ENCODE results near the gene ESYT2. TPM values are rescaled to one million over a fixed set of nuclear protein-coding genes. Genes with fewer than 3 reads are reported as not detected.

Gene ESYT2
- polyA plus RNA-seq, 4 donors, result 10.0 to 37.9 (median 21.2) TPM

DNA sequence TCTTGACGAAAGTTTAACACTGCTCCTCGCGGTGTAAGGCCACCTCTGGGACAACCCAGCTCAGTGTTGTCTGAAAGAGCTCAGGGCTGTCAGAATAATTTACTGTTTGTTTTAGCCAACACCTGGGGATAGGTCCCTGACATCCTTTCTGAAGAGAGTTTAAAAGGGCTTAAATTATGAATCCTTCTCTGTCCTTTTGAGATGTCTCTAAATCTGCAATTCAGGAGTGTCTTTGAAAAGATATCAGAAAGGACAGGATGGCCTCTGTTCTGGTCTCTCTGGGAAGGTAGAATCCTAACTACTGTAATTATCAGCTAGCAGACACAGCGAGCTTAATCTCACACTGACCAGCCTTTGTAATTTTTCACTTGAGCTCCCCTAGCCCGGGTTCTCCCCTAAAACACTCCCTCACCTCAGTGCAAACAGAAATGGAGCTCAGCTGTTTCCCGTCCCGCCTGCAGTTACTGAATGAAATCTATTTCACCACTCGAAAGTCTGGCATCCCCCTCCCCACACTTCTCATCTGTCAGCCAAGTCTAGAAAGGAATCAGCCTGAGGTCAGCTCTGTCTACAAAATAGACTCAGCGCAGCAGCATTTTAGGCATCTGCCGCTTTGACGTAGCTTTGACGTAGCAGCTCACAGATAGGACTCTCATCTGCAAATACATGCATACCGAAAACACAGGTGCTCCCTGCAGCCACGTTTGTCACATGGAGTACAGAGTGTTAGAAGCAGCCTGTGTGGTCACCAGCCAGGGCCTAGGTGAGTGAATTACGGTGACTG, 31.9 kb upstream of the ESYT2 start:
- Histone ChIP-seq H3K4me1 (ENCODE audit: control insufficient read depth in 3 of 3, insufficient read depth in 2 of 3, low read depth in 1 of 3, low read length in 2 of 3) (peaks cover 0 to 27% (median 8%) of the 10 kb centered on the region in 3 donors), H3K27ac (ENCODE audit: low read depth in 1 of 3, low read length in 2 of 3) (no peak overlapping the region), H3K4me3 (ENCODE audit: low read depth in 1 of 3, low read length in 3 of 3) (no peak overlapping the region), H3K36me3 (ENCODE audit: control insufficient read depth in 3 of 3, insufficient read depth in 2 of 3, low read depth in 1 of 3, low read length in 3 of 3) (peaks cover 0 to 8% (median 0%) of the 10 kb centered on the region in 3 donors), H3K27me3 (ENCODE audit: control insufficient read depth in 3 of 3, insufficient read depth in 3 of 3, low read length in 3 of 3) (no peaks in the 10 kb centered on the region), H3K9me3 (ENCODE audit: control insufficient read depth in 2 of 2, insufficient read depth in 1 of 2, low read depth in 1 of 2, low read length in 1 of 2) (peaks cover 0 to 3% of the 10 kb centered on the region in 2 donors)
- FAIRE-seq (no peak), DNase-seq (no peak)
- WGBS, 3 donors, result 73 to 79% (median 75%) methylated on average over 15 of the region's 15 CpGs

DNA sequence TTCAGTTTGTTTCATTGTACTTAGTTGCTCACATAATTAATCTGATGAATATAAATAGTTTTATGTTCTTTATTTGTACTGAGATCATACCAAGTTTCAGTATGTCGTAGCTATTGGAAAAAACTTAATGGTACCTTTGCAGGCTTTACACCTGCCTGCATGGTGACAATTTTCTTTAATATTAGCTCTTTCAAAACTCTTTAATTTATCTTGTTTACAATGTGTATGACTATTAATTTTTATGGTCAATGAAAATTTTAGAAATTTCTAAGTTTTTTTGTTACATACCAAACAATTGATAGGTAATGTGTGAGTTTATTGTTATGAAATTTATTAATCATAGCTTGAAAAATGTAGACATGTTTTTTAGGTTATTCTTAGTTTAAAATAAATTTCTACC, 31.1 kb upstream of the ESYT2 start:
- H3K27ac ChIP-seq (ENCODE audit: low read depth in 1 of 3, low read length in 2 of 3), result no peak overlapping the region
- FAIRE-seq, result no peak

GRCh38 chr7:158858592-158859503, 29.5 kb upstream of the ESYT2 start:
- Histone ChIP-seq H3K36me3 (ENCODE audit: control insufficient read depth in 3 of 3, insufficient read depth in 2 of 3, low read depth in 1 of 3, low read length in 3 of 3) (peaks cover 0 to 8% (median 0%) of the 10 kb centered on the region in 3 donors), H3K9me3 (ENCODE audit: control insufficient read depth in 2 of 2, insufficient read depth in 1 of 2, low read depth in 1 of 2, low read length in 1 of 2) (peaks cover 0 to 3% of the 10 kb centered on the region in 2 donors), H3K4me1 (ENCODE audit: control insufficient read depth in 3 of 3, insufficient read depth in 2 of 3, low read depth in 1 of 3, low read length in 2 of 3) (peaks cover 0 to 6% (median 0%) of the 10 kb centered on the region in 3 donors), H3K27ac (ENCODE audit: low read depth in 1 of 3, low read length in 2 of 3) (peak overlapping the region in 2 of 3 donors; percentile 28 to 68), H3K4me3 (ENCODE audit: low read depth in 1 of 3, low read length in 3 of 3) (no peak overlapping the region), H3K27me3 (ENCODE audit: control insufficient read depth in 3 of 3, insufficient read depth in 3 of 3, low read length in 3 of 3) (no peaks in the 10 kb centered on the region)
- no peak for FAIRE-seq
- peak in 1 of 2 donors; percentile 56 for DNase-seq
- 72 to 82% (median 79%) methylated on average over 5 of the region's 5 CpGs for WGBS, 3 donors

More for the DNA sequence above, 31.1 kb upstream of the ESYT2 start:
- Histone ChIP-seq H3K36me3 (ENCODE audit: control insufficient read depth in 3 of 3, insufficient read depth in 2 of 3, low read depth in 1 of 3, low read length in 3 of 3) (peaks cover 0 to 8% (median 0%) of the 10 kb centered on the region in 3 donors), H3K9me3 (ENCODE audit: control insufficient read depth in 2 of 2, insufficient read depth in 1 of 2, low read depth in 1 of 2, low read length in 1 of 2) (peaks cover 0 to 3% of the 10 kb centered on the region in 2 donors), H3K4me1 (ENCODE audit: control insufficient read depth in 3 of 3, insufficient read depth in 2 of 3, low read depth in 1 of 3, low read length in 2 of 3) (peaks cover 0 to 20% (median 6%) of the 10 kb centered on the region in 3 donors), H3K27me3 (ENCODE audit: control insufficient read depth in 3 of 3, insufficient read depth in 3 of 3, low read length in 3 of 3) (no peaks in the 10 kb centered on the region), H3K4me3 (ENCODE audit: low read depth in 1 of 3, low read length in 3 of 3) (no peak overlapping the region)
- 83 to 93% (median 91%) methylated on average over 1 of the region's 1 CpG for WGBS, 3 donors
- DNase-seq, result no peak

DNA sequence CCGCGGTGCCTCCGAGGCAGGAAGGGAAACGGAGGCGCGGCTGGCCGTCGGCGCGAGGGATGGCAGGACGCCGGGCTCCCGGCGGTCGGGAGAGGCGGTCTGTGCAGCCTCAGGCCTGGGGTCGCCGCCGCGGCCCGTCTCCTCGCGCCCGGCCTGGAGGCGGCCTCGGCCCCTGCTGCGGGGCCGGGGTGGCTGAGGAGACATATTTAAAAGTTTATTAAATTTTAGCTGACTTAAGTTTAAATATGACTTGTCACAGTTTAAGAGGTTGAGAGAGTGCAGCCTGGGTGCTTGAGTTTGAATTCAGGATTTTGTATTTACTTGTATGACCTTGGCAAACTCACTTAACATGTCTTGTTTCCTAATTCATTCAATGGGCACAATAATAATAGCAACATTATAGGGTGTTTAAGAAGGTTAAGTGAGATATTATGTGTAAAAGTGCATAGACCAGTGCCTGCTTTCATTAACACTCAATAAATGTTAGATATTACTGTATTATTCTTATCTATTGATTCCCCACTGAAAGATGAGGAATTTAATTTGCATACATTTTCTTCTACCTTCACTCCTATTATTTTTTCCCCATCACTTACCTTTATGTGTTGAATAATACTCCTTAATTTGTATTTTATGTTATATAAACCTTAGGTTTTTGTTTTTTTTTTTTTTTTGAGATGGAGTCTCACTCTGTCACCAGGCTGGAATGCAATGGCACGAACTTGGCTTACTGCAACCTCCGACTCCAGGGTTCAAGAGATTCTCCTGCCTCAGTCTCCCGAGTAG, 27.8 kb upstream of the ESYT2 start:
- no peaks in the 10 kb centered on the region for H3K9me3 ChIP-seq (ENCODE audit: control insufficient read depth in 2 of 2, insufficient read depth in 1 of 2, low read depth in 1 of 2, low read length in 1 of 2)
- no peak for FAIRE-seq
- H3K36me3 ChIP-seq (ENCODE audit: control insufficient read depth in 3 of 3, insufficient read depth in 2 of 3, low read depth in 1 of 3, low read length in 3 of 3), result peaks cover 0 to 8% (median 0%) of the 10 kb centered on the region in 3 donors

GRCh38 chr7:158854681-158855081, 25.4 kb upstream of the ESYT2 start:
- Histone ChIP-seq H3K27ac (ENCODE audit: low read depth in 1 of 3, low read length in 2 of 3) (no peak overlapping the region), H3K27me3 (ENCODE audit: control insufficient read depth in 3 of 3, insufficient read depth in 3 of 3, low read length in 3 of 3) (no peaks in the 10 kb centered on the region), H3K9me3 (ENCODE audit: control insufficient read depth in 2 of 2, insufficient read depth in 1 of 2, low read depth in 1 of 2, low read length in 1 of 2) (peaks cover 0 to 1% of the 10 kb centered on the region in 2 donors), H3K36me3 (ENCODE audit: control insufficient read depth in 3 of 3, insufficient read depth in 2 of 3, low read depth in 1 of 3, low read length in 3 of 3) (peaks cover 0 to 2% (median 0%) of the 10 kb centered on the region in 3 donors), H3K4me3 (ENCODE audit: low read depth in 1 of 3, low read length in 3 of 3) (no peak overlapping the region), H3K4me1 (ENCODE audit: control insufficient read depth in 3 of 3, insufficient read depth in 2 of 3, low read depth in 1 of 3, low read length in 2 of 3) (peaks cover 0 to 17% (median 8%) of the 10 kb centered on the region in 3 donors)
- no peak for DNase-seq
- WGBS, 3 donors, result 81 to 89% (median 86%) methylated on average over 7 of the region's 7 CpGs
- FAIRE-seq, result no peak

More for the DNA sequence above, 27.8 kb upstream of the ESYT2 start:
- Histone ChIP-seq H3K27me3 (ENCODE audit: control insufficient read depth in 3 of 3, insufficient read depth in 3 of 3, low read length in 3 of 3) (no peaks in the 10 kb centered on the region), H3K4me3 (ENCODE audit: low read depth in 1 of 3, low read length in 3 of 3) (peak overlapping the region; percentile 75 to 90 (median 80)), H3K4me1 (ENCODE audit: control insufficient read depth in 3 of 3, insufficient read depth in 2 of 3, low read depth in 1 of 3, low read length in 2 of 3) (peaks cover 0 to 6% (median 0%) of the 10 kb centered on the region in 3 donors), H3K27ac (ENCODE audit: low read depth in 1 of 3, low read length in 2 of 3) (peak overlapping the region; percentile 51 to 83 (median 53))
- DNase-seq, result no peak
- 6 to 12% (median 6%) methylated on average over 14 to 31 of the region's 31 CpGs for WGBS, 3 donors

GRCh38 chr7:158850545-158851102, 21.3 kb upstream of the ESYT2 start:
- peak in 1 of 2 donors; percentile 42 for DNase-seq
- no peaks in the 10 kb centered on the region for H3K36me3 ChIP-seq (ENCODE audit: control insufficient read depth in 3 of 3, insufficient read depth in 2 of 3, low read depth in 1 of 3, low read length in 3 of 3)
- FAIRE-seq, result no peak
- H3K4me3 ChIP-seq (ENCODE audit: low read depth in 1 of 3, low read length in 3 of 3), result no peak overlapping the region
- 36 to 53% (median 53%) methylated on average over 5 of the region's 5 CpGs for WGBS, 3 donors
- H3K4me1 ChIP-seq (ENCODE audit: control insufficient read depth in 3 of 3, insufficient read depth in 2 of 3, low read depth in 1 of 3, low read length in 2 of 3), result peaks cover 0 to 12% (median 8%) of the 10 kb centered on the region in 3 donors
- no peaks in the 10 kb centered on the region for H3K27me3 ChIP-seq (ENCODE audit: control insufficient read depth in 3 of 3, insufficient read depth in 3 of 3, low read length in 3 of 3)
- peaks cover 0 to 6% of the 10 kb centered on the region in 2 donors for H3K9me3 ChIP-seq (ENCODE audit: control insufficient read depth in 2 of 2, insufficient read depth in 1 of 2, low read depth in 1 of 2, low read length in 1 of 2)
- peak overlapping the region in 2 of 3 donors; percentile 59 to 81 for H3K27ac ChIP-seq (ENCODE audit: low read depth in 1 of 3, low read length in 2 of 3)

DNA sequence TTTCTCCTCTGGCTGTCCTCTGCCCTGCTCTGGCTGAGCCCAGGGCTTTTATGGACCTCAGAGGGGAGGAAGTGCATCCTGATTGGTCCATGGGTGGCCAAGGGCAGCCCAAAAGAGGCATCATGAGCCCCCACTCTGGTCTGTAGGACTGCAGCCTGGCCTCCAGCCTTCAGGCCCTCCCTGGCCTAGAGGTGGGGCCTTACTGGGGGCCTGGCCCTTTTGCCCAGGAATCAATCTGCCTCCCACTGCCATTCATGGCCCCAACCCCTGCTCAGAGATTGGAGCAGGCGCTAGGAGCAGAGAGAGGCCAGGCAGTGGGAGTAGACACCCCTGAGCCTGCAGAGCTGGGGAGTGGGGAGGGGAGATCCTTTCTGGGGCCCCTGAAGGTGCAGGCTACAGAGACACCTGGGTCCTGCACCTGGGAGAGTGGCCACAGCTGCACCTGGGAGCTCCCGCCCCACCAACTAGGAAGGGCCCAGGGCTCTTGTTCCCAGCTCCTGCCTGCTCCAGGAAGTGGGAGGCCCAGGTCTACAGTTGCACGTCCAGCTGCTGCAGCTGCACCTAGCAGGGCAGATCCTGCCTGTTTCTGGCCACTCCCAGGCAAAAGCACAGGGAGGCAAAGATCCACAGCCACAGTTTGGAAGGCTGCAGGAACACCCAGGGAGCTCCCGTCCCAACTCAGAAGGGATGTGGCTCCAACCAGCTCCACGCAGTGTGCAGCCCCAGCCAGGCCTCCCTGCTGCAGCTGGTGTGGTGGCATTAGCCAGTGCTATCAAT, 20.6 kb upstream of the ESYT2 start:
- DNase-seq, result peak; percentile 60 to 70
- Histone ChIP-seq H3K36me3 (ENCODE audit: control insufficient read depth in 3 of 3, insufficient read depth in 2 of 3, low read depth in 1 of 3, low read length in 3 of 3) (no peaks in the 10 kb centered on the region), H3K4me1 (ENCODE audit: control insufficient read depth in 3 of 3, insufficient read depth in 2 of 3, low read depth in 1 of 3, low read length in 2 of 3) (peaks cover 0 to 12% (median 8%) of the 10 kb centered on the region in 3 donors), H3K9me3 (ENCODE audit: control insufficient read depth in 2 of 2, insufficient read depth in 1 of 2, low read depth in 1 of 2, low read length in 1 of 2) (peaks cover 0 to 6% of the 10 kb centered on the region in 2 donors), H3K27me3 (ENCODE audit: control insufficient read depth in 3 of 3, insufficient read depth in 3 of 3, low read length in 3 of 3) (no peaks in the 10 kb centered on the region), H3K27ac (ENCODE audit: low read depth in 1 of 3, low read length in 2 of 3) (peak overlapping the region in 2 of 3 donors; percentile 59 to 81), H3K4me3 (ENCODE audit: low read depth in 1 of 3, low read length in 3 of 3) (no peak overlapping the region)
- 26 to 54% (median 52%) methylated on average over 4 to 5 of the region's 5 CpGs for WGBS, 3 donors
- FAIRE-seq, result no peak

Measured in small intestine (tissue), 7 donors.